Lower leg skin (tissue), 3 donors: ENCODE results near the gene SMOC1.

Source experiments
- CTCF ChIP-seq, 3 donors: fragments of 450-650 bp; IDR thresholded peaks; one replicate each; pipeline ENCODE4 v1.5.1; 2016; ENCODE audit warnings: antibody characterized with exemption in 3 of 3, mild to moderate bottlenecking in 3 of 3, moderate library complexity in 2 of 3
- POLR2A ChIP-seq, 2 donors: fragments of 450-650 bp; IDR thresholded peaks; one replicate each; pipeline ENCODE4 v1.6.1; 2016 to 2017; ENCODE audit warnings: antibody characterized with exemption in 2 of 2, mild to moderate bottlenecking in 1 of 2, moderate library complexity in 1 of 2

GRCh38 chr14:69921052-69921451, 41.8 kb downstream of the SMOC1 start:
- no peak for TF ChIP-seq CTCF (IDR thresholded peaks at IDR 0.05)
- TF ChIP-seq POLR2A (IDR thresholded peaks at IDR 0.05): no peak
